NCI-H1417 (cell line): ENCODE measurements around the gene SMIM26.

Experiments
- DNase-seq, 3 experiments: peaks; one replicate each; lab custom pipeline; 2025; lab: John Stamatoyannopoulos, UW

The SMIM26 gene

GRCh38 chr20:18585134-18585533 is 17.9 kb downstream of the SMIM26 start:
- peak in 1 of 3 experiments; percentile 7 for DNase-seq

GRCh38 chr20:18587665-18588573 is 20.7 kb downstream of the SMIM26 start, which contains the start of gene DTD1:
Gene DTD1, plus strand, starts transcription at chr20:18588054. Its CDS starts 19 bp downstream, at chr20:18588073.
- peak; percentile 81 to 94 (median 93) for DNase-seq

- DNase-seq, result peak in 1 of 3 experiments; percentile 83
These were observed 21.3 kb downstream of the SMIM26 start for GRCh38 chr20:18588574-18588933.

GRCh38 chr20:18589941-18590674 is 22.9 kb downstream of the SMIM26 start:
- no peak for DNase-seq

- DNase-seq, result no peak
These were observed 29.0 kb downstream of the SMIM26 start for GRCh38 chr20:18596270-18596669.

- no peak for DNase-seq
These were observed 42.5 kb downstream of the SMIM26 start for GRCh38 chr20:18609741-18610140.

GRCh38 chr20:18611492-18611891 is 44.3 kb downstream of the SMIM26 start:
- DNase-seq, result no peak

GRCh38 chr20:18613553-18613952 is 46.3 kb downstream of the SMIM26 start:
- no peak for DNase-seq

GRCh38 chr20:18614244-18614643 is 47.0 kb downstream of the SMIM26 start:
- no peak for DNase-seq

- no peak for DNase-seq
These were observed 47.9 kb downstream of the SMIM26 start for GRCh38 chr20:18615020-18615650.
